ENCODE data around the gene COPS7B.
A peak's percentile ranks its signal among the peaks of the same experiment; 100 is the strongest.

Gene COPS7B

GRCh38 chr2:231786917-231787292 lies 660 bp downstream of the COPS7B start:
- DNase-seq: no peak

- DNase-seq: no peak
These were observed 4.9 kb downstream of the COPS7B start for GRCh38 chr2:231791107-231791506.

GRCh38 chr2:231794383-231794782 lies 8.1 kb downstream of the COPS7B start:
- no peak for DNase-seq

GRCh38 chr2:231795525-231796327 lies 9.5 kb downstream of the COPS7B start:
- DNase-seq: no peak

- DNase-seq: peak; percentile 32
These were observed 14.3 kb downstream of the COPS7B start for GRCh38 chr2:231800493-231801091.

GRCh38 chr2:231803501-231804138 lies 17.4 kb downstream of the COPS7B start:
- DNase-seq: no peak

GRCh38 chr2:231807020-231807419 lies 20.8 kb downstream of the COPS7B start:
- no peak for DNase-seq

- DNase-seq: no peak
These were observed 24.7 kb downstream of the COPS7B start for GRCh38 chr2:231810905-231811304.

- no peak for DNase-seq
These were observed 30.2 kb downstream of the COPS7B start for GRCh38 chr2:231816327-231817026.

GRCh38 chr2:231819447-231820042 lies 33.3 kb downstream of the COPS7B start:
- no peak for DNase-seq

GRCh38 chr2:231820786-231821303 lies 34.6 kb downstream of the COPS7B start:
- DNase-seq: no peak

- DNase-seq: no peak
These were observed 35.7 kb downstream of the COPS7B start for GRCh38 chr2:231821908-231822307.

GRCh38 chr2:231853105-231853504 lies 66.9 kb downstream of the COPS7B start:
- DNase-seq: no peak

GRCh38 chr2:231854616-231855125 lies 68.4 kb downstream of the COPS7B start:
- no peak for DNase-seq

GRCh38 chr2:231856959-231857358 lies 70.7 kb downstream of the COPS7B start:
- DNase-seq: no peak

Data from CD4-positive, alpha-beta T cell treated with Interleukin-12 subunit alpha and Interleukin-12 subunit beta, for 1 hour (primary cell).